Measurements from ENCODE around the gene CTPS2.

The CTPS2 gene

GRCh38 chrX:16558489-16558888, 154.0 kb downstream of the CTPS2 start:
- no peak for DNase-seq (ENCODE audit: low read depth)

GRCh38 chrX:16552546-16552945, 159.9 kb downstream of the CTPS2 start:
- no peak for DNase-seq (ENCODE audit: low read depth)

GRCh38 chrX:16547644-16548043, 164.8 kb downstream of the CTPS2 start:
- DNase-seq (ENCODE audit: low read depth): no peak

- DNase-seq (ENCODE audit: low read depth): no peak
These were observed 167.5 kb downstream of the CTPS2 start for GRCh38 chrX:16544969-16545368.
